IMR-90 (cell line): ENCODE measurements around the gene TMEM245. TPM values are rescaled to one million over a fixed set of nuclear protein-coding genes. Genes with fewer than 3 reads are reported as not detected.

ENCODE experiments used
- ATAC-seq: fragments of 200-7000 bp; cut with Tn5 transposase; 2 replicates; pipeline ENCODE4 v1.9.1; 2020; ENCODE audit warnings: low read depth, mild to moderate bottlenecking, moderate library complexity
- BruUV-seq: library from RNA; stranded (reverse); fragments of 400-500 nt; replicated peaks from 2 replicates; lab custom pipeline; 2021; lab: Mats Ljungman, UMichigan
- CTCF ChIA-PET: fragments of 300-600 bp; formaldehyde crosslinking; extraction: SDS; loops from one replicate; lab custom pipeline; 2021; ENCODE audit warnings: antibody characterized with exemption; lab: Yijun Ruan, JAX
- POLR2A ChIA-PET: fragments of 300-600 bp; sonication (Branson Sonifier 250); formaldehyde crosslinking; loops from one replicate; lab custom pipeline; 2022; ENCODE audit warnings: antibody characterized with exemption; ENCODE audit not compliant: unreplicated experiment; lab: Charles Lee
- DNase-seq: peaks from one replicate; pipeline ENCODE4 v3.0.0; 2013
- H2AFZ ChIP-seq: replicated peaks from 2 replicates; pipeline ENCODE3; 2013; ENCODE audit warnings: low read length, mild to moderate bottlenecking; ENCODE audit not compliant: poor library complexity
- H2AK5ac ChIP-seq: 2 replicates; pipeline ENCODE4 v1.6.1; 2013; ENCODE audit warnings: low read depth, low read length, inconsistent platforms
- H2AK9ac ChIP-seq: replicated peaks from 2 replicates; pipeline ENCODE3; 2013; ENCODE audit warnings: mild to moderate bottlenecking, low read depth, low read length, moderate library complexity; ENCODE audit not compliant: poor library complexity
- H2BK120ac ChIP-seq: 2 replicates; pipeline ENCODE4 v1.6.1; 2013; ENCODE audit warnings: low read depth, low read length, inconsistent platforms
- H2BK15ac ChIP-seq: 3 replicates; pipeline ENCODE4 v1.6.1; 2013; ENCODE audit warnings: low read depth, low read length, inconsistent platforms
- H2BK20ac ChIP-seq: 2 replicates; pipeline ENCODE4 v1.6.1; 2013; ENCODE audit warnings: low read depth, mild to moderate bottlenecking, inconsistent platforms, low read length, moderate library complexity
- H2BK5ac ChIP-seq: 2 replicates; pipeline ENCODE4 v1.6.1; 2013; ENCODE audit warnings: mild to moderate bottlenecking, low read depth, low read length, inconsistent platforms; ENCODE audit not compliant: poor library complexity, severe bottlenecking
- H3K14ac ChIP-seq: replicated peaks from 2 replicates; pipeline ENCODE4 v1.6.1; 2013; ENCODE audit warnings: low read depth, low read length, inconsistent platforms
- H3K18ac ChIP-seq: 2 replicates; pipeline ENCODE4 v1.6.1; 2013; ENCODE audit warnings: low read depth, low read length, control low read depth
- H3K23ac ChIP-seq: 2 replicates; pipeline ENCODE4 v1.6.1; 2013; ENCODE audit warnings: low read depth, low read length, inconsistent platforms
- H3K27ac ChIP-seq: 2 replicates; pipeline ENCODE4 v1.5.1; 2013; ENCODE audit warnings: mild to moderate bottlenecking, control low read depth, low read length; ENCODE audit not compliant: insufficient read depth
- H3K27me3 ChIP-seq: 2 replicates; pipeline ENCODE4 v1.6.1; 2013; ENCODE audit warnings: low read length; ENCODE audit not compliant: control insufficient read depth, insufficient read depth
- H3K36me3 ChIP-seq: 2 replicates; pipeline ENCODE4 v1.6.1; 2013; ENCODE audit warnings: low read length, mixed read lengths; ENCODE audit not compliant: control insufficient read depth, insufficient read depth
- H3K4ac ChIP-seq: 2 replicates; pipeline ENCODE4 v1.6.1; 2013; ENCODE audit warnings: low read depth, low read length, inconsistent platforms
- H3K4me1 ChIP-seq: 2 replicates; pipeline ENCODE4 v1.6.1; 2013; ENCODE audit warnings: low read length, mixed read lengths; ENCODE audit not compliant: control insufficient read depth, insufficient read depth
- H3K4me2 ChIP-seq: 2 replicates; pipeline ENCODE4 v1.6.1; 2013; ENCODE audit warnings: low read depth, mild to moderate bottlenecking, control low read depth, low read length, moderate library complexity
- H3K4me3 ChIP-seq: 2 replicates; pipeline ENCODE4 v1.5.1; 2013; ENCODE audit warnings: low read depth, mild to moderate bottlenecking, control low read depth, low read length, moderate library complexity; ENCODE audit not compliant: insufficient read depth
- H3K56ac ChIP-seq: 2 replicates; pipeline ENCODE4 v1.6.1; 2013; ENCODE audit warnings: low read length, inconsistent platforms; ENCODE audit not compliant: insufficient read depth; ENCODE audit errors: extremely low read depth
- H3K79me1 ChIP-seq, 2 experiments: 2 replicates each; pipeline ENCODE4 v1.6.1; 2013; ENCODE audit warnings: low read length in 2 of 2, inconsistent platforms in 1 of 2, low read depth in 1 of 2
- H3K9ac ChIP-seq: 2 replicates; pipeline ENCODE4 v1.6.1; 2013; ENCODE audit warnings: low read depth, low read length, control low read depth
- H3K9me1 ChIP-seq: 2 replicates; pipeline ENCODE4 v1.6.1; 2013; ENCODE audit warnings: low read length, inconsistent platforms; ENCODE audit not compliant: insufficient read depth
- H3K9me3 ChIP-seq: 2 replicates; pipeline ENCODE4 v1.6.1; 2013; ENCODE audit warnings: low read length; ENCODE audit not compliant: control insufficient read depth, insufficient read depth
- H4K20me1 ChIP-seq: 2 replicates; pipeline ENCODE4 v1.6.1; 2013; ENCODE audit warnings: low read length, inconsistent platforms; ENCODE audit not compliant: insufficient read depth
- H4K5ac ChIP-seq: 2 replicates; pipeline ENCODE4 v1.6.1; 2013; ENCODE audit warnings: mild to moderate bottlenecking, low read depth, low read length, control low read depth
- H4K8ac ChIP-seq, 2 experiments: 2 replicates each; pipeline ENCODE4 v1.6.1; 2013; ENCODE audit warnings: low read depth in 2 of 2, low read length in 2 of 2, control low read depth in 1 of 2, inconsistent platforms in 1 of 2
- H4K91ac ChIP-seq: 2 replicates; pipeline ENCODE4 v1.6.1; 2013; ENCODE audit warnings: low read depth, low read length, inconsistent platforms; ENCODE audit not compliant: insufficient read depth
- BHLHE40 ChIP-seq: fragments of 150-350 bp; IDR thresholded peaks from 2 replicates; pipeline ENCODE4 v1.6.1; 2016; ENCODE audit warnings: mild to moderate bottlenecking, low read depth, low read length
- CEBPB ChIP-seq: IDR thresholded peaks from 2 replicates; pipeline ENCODE4 v1.6.1; 2012; ENCODE audit warnings: low read depth, low read length, improper control_type of control experiment
- CHD1 ChIP-seq: IDR thresholded peaks from 2 replicates; pipeline ENCODE4 v1.6.1; 2012; ENCODE audit warnings: low read depth, low read length, improper control_type of control experiment
- FOS ChIP-seq: fragments of 150-350 bp; IDR thresholded peaks from 2 replicates; pipeline ENCODE4 v1.6.1; 2016; ENCODE audit warnings: low read depth, low read length
- MAFK ChIP-seq: IDR thresholded peaks from 2 replicates; pipeline ENCODE4 v1.6.1; 2012; ENCODE audit warnings: low read depth, low read length, improper control_type of control experiment
- MAZ ChIP-seq: IDR thresholded peaks from 2 replicates; pipeline ENCODE4 v1.6.1; 2012; ENCODE audit warnings: low read depth, mild to moderate bottlenecking, low read length, improper control_type of control experiment, moderate library complexity, borderline replicate concordance
- MXI1 ChIP-seq: IDR thresholded peaks from 2 replicates; pipeline ENCODE4 v1.6.1; 2012; ENCODE audit warnings: low read depth, mild to moderate bottlenecking, low read length, moderate library complexity, borderline replicate concordance
- NFE2L2 ChIP-seq: fragments of 150-350 bp; IDR thresholded peaks from 2 replicates; pipeline ENCODE4 v1.6.1; 2016; ENCODE audit warnings: low read depth, mild to moderate bottlenecking, low read length
- POLR2A ChIP-seq: IDR thresholded peaks from 2 replicates; pipeline ENCODE4 v1.6.1; 2012; ENCODE audit warnings: mild to moderate bottlenecking, low read depth, low read length
- RCOR1 ChIP-seq: IDR thresholded peaks from 2 replicates; pipeline ENCODE4 v1.6.1; 2012; ENCODE audit warnings: mild to moderate bottlenecking, low read length, improper control_type of control experiment; ENCODE audit not compliant: insufficient replicate concordance
- SMC3 ChIP-seq: fragments of 150-350 bp; IDR thresholded peaks from 2 replicates; pipeline ENCODE4 v1.6.1; 2016; ENCODE audit warnings: low read depth, mild to moderate bottlenecking, antibody characterized with exemption, low read length, moderate library complexity
- WGBS, 2 experiments: methylation state at CpG; one replicate each; pipeline versions ENCODE4 v1.1.5 to v1.1.7; 2013; ENCODE audit warnings: missing lambda C conversion rate in 2 of 2; ENCODE audit not compliant: insufficient read length in 1 of 2; ENCODE audit errors: extremely low coverage in 2 of 2; 5-methylcytosine and 5-hydroxymethylcytosine counted together
- dilution Hi-C: fragments of 300-500 bp; cut with HindIII; formaldehyde crosslinking; loops from one replicate; pipeline ENCODE4 v1.14.3; 2018; ENCODE audit warnings: low sequenced_read_pairs; ENCODE audit not compliant: unreplicated experiment
- in situ Hi-C: fragments of 300-500 bp; cut with MboI; formaldehyde crosslinking; loops from 3 replicates; pipeline ENCODE4 v1.14.3; 2019; ENCODE audit warnings: low sequenced_read_pairs, inconsistent platforms, mixed read lengths
- intact Hi-C: fragments of 100-400 bp; cut with micrococcal nuclease; formaldehyde crosslinking; loops from 2 replicates; pipeline ENCODE4 v1.10.0; 2022
- polyA plus RNA-seq, 3 experiments: library from polyadenylated mRNA; depleted of rRNA; stranded (reverse); fragments of >200 nt; gene quantifications; 2 replicates each; pipeline ENCODE4 v1.2.3, GENCODE V29; 2012; ENCODE audit warnings: low replicate concordance in 1 of 3
- total RNA-seq: library from RNA; depleted of rRNA; stranded (reverse); fragments of >200 nt; gene quantifications from 2 replicates; pipeline ENCODE4 v1.2.3, GENCODE V29; 2012
- TF ChIP-seq, protein P1 (sequence below): conservative IDR thresholded peaks from 2 replicates; pipeline ENCODE4 v1.5.1; 2012; ENCODE audit warnings: mild to moderate bottlenecking, low read depth, low read length, improper control_type of control experiment
- TF ChIP-seq, protein P2 (sequence below): fragments of 150-350 bp; IDR thresholded peaks from 2 replicates; pipeline ENCODE4 v1.6.1; 2016; ENCODE audit warnings: low read depth, mild to moderate bottlenecking, low read length, moderate library complexity, borderline replicate concordance
- TF ChIP-seq, protein P3 (sequence below): fragments of 150-350 bp; IDR thresholded peaks from 2 replicates; pipeline ENCODE4 v1.6.1; 2017; ENCODE audit warnings: mild to moderate bottlenecking, antibody characterized with exemption, low read length, low read depth

The TMEM245 gene
- total and polyA plus RNA-seq, 2 of the 4 experiments (the other 2 are of a cell fraction): 24.8 to 57.9 TPM

DNA sequence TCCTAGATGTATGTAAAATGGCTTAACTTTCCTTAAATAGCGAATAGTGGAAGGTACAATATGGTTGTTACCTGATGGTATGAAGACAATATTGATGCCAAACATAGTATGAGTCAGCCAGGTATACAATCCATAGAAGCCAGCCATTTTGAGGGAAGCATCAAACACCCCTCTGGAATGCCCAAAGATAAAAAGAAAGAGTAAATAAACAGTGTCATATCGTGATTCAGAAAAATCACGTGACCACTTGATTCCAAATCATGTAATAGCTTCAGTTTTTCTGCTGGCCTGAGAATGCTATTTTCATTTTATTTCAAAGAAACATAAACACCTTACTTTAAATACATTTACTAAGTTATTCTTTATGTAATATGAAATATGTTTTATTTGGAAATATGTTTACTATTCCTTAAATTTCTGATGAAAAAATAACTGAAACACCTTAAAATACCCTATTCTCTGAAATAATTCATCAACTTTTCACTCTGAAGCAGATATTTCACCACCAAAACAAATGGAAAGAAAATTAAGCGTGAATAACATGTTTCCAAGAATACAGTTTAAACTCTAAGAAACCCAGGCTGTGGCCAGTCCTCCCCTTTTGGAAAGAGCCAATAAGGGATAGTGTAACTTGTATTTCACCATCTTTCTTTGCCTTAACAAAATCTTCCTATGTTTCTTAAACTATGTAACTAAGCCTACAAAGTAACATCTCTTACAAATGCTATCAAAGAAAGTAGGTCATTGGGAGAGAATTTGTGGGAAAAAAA is 81.6 kb downstream of the TMEM245 start:
- H4K8ac ChIP-seq: no peak overlapping the region
- peaks cover 3% of the 10 kb centered on the region; the same call in 1 of the 2 replicates for H4K20me1 ChIP-seq
- H3K79me1 ChIP-seq: peaks cover 27 to 38% of the 10 kb centered on the region in 2 experiments; a peak in 3 of 4 replicates
- H3K27ac ChIP-seq: no peak overlapping the region
- no peak overlapping the region for H2BK15ac ChIP-seq
- H3K36me3 ChIP-seq: peaks cover 13% of the 10 kb centered on the region
- no peak overlapping the region for H4K5ac ChIP-seq
- POLR2A ChIA-PET: no interaction called here
- ATAC-seq (no peak), DNase-seq (no peak)
- H2BK20ac ChIP-seq: no peak overlapping the region
- no peak overlapping the region for H3K18ac ChIP-seq
- H2AFZ ChIP-seq: no peak overlapping the region
- BruUV-seq: no TSS peak
- H3K27me3 ChIP-seq: no peaks in the 10 kb centered on the region
- WGBS, 2 experiments: no CpG with 5 or more reads among the region's 4 CpGs
- H4K91ac ChIP-seq: no peak overlapping the region
- no peak overlapping the region for H3K23ac ChIP-seq
- intact Hi-C loops (no loop called here), in situ Hi-C loops (no loop called here), dilution Hi-C loops (no loop called here)
- TF ChIP-seq FOS (no peak), SMC3 (no peak), RCOR1 (no peak), CHD1 (no peak), MAZ (no peak), MXI1 (no peak), MAFK (no peak), BHLHE40 (0 out of 2 replicates have a peak, but pooled peaks have one; percentile 9), NFE2L2 (no peak), POLR2A (no peak), CEBPB (no peak)
- TF ChIP-seq, protein P1, sequence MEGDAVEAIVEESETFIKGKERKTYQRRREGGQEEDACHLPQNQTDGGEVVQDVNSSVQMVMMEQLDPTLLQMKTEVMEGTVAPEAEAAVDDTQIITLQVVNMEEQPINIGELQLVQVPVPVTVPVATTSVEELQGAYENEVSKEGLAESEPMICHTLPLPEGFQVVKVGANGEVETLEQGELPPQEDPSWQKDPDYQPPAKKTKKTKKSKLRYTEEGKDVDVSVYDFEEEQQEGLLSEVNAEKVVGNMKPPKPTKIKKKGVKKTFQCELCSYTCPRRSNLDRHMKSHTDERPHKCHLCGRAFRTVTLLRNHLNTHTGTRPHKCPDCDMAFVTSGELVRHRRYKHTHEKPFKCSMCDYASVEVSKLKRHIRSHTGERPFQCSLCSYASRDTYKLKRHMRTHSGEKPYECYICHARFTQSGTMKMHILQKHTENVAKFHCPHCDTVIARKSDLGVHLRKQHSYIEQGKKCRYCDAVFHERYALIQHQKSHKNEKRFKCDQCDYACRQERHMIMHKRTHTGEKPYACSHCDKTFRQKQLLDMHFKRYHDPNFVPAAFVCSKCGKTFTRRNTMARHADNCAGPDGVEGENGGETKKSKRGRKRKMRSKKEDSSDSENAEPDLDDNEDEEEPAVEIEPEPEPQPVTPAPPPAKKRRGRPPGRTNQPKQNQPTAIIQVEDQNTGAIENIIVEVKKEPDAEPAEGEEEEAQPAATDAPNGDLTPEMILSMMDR: no peak
- TF ChIP-seq, protein P2, sequence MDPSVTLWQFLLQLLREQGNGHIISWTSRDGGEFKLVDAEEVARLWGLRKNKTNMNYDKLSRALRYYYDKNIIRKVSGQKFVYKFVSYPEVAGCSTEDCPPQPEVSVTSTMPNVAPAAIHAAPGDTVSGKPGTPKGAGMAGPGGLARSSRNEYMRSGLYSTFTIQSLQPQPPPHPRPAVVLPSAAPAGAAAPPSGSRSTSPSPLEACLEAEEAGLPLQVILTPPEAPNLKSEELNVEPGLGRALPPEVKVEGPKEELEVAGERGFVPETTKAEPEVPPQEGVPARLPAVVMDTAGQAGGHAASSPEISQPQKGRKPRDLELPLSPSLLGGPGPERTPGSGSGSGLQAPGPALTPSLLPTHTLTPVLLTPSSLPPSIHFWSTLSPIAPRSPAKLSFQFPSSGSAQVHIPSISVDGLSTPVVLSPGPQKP: no peak
- TF ChIP-seq, protein P3, sequence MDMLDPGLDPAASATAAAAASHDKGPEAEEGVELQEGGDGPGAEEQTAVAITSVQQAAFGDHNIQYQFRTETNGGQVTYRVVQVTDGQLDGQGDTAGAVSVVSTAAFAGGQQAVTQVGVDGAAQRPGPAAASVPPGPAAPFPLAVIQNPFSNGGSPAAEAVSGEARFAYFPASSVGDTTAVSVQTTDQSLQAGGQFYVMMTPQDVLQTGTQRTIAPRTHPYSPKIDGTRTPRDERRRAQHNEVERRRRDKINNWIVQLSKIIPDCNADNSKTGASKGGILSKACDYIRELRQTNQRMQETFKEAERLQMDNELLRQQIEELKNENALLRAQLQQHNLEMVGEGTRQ: peak; percentile 66
- H2AK5ac ChIP-seq: no peak overlapping the region
- no peak overlapping the region for H3K56ac ChIP-seq
- peaks cover 10% of the 10 kb centered on the region; the same call in 1 of the 2 replicates for H3K9me1 ChIP-seq
- no peak overlapping the region for H3K4ac ChIP-seq
- no peak overlapping the region for H3K4me3 ChIP-seq
- H3K14ac ChIP-seq: no peak overlapping the region; the same call in 1 of the 2 replicates
- H2BK5ac ChIP-seq: peak overlapping the region; percentile 10
- H3K4me1 ChIP-seq: peaks cover 16% of the 10 kb centered on the region
- no peak overlapping the region for H3K9ac ChIP-seq
- CTCF ChIA-PET: no interaction called here
- peaks cover 3% of the 10 kb centered on the region; the same call in 1 of the 2 replicates for H3K9me3 ChIP-seq
- no peak overlapping the region for H2AK9ac ChIP-seq
- no peak overlapping the region for H3K4me2 ChIP-seq
- H2BK120ac ChIP-seq: no peak overlapping the region
